Measurements from ENCODE around the gene RNASE8.

The RNASE8 gene

DNA sequence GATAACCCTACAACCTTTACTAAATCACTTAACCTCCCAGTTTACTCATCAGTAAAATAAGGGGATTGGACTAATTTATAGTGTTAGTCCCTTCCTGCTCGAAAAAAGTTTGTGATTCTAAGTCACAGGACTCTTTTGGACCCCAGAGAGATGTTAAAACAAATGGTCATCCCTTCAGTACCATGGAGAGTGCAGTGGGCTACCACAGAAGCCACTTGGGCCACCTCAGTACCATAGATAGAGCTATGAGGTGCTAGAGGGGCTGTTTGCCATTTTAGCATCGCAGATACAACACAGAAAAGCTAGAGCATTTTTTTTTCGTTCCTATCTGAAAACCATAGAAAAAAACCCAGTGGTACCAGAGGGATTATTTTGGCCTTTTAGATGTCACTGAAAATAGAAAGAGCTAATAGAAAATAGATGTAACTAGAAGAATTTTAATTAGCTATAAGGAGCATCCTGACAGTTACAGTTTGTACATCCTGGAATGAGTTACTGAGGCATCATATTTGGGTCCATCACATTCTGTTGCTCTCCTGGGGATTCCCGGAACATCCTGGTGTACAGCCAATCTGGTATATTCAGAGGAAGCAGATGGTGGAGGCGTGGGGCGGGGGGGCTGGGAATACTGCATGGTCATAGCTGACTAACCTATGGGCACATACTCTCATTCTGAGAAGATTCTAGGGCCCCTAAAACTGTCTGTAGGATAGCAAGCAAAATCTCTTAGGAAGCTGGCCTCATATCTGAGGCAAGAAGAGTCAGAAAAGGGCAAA, 38.0 kb downstream of the RNASE8 start:
- H3K4me3 ChIP-seq (ENCODE audit: low read length) = no peak overlapping the region
- DNase-seq (ENCODE audit: low read depth) = no peak
- no peak for TF ChIP-seq CTCF (conservative IDR thresholded peaks at IDR 0.05; ENCODE audit: low read depth, low read length)

DNA sequence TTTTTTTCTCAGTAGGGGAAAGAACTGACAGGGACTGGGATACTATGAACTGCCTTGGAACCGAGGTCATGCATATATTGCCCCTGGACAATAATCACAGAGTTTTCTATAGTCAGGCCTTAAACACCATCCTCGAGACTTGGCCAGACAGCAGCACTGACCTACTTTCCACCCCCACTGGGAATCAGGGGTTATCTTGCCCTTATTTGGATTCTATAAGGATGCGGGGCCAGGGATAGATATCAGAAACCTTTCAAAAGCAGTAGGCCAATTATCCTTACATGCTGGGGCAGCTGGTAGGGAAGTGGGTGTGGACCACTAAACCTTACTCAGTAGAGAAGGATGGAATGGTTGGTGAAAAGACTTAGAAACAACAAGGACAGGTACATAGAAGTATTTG, 38.8 kb downstream of the RNASE8 start:
- DNase-seq (ENCODE audit: low read depth) = no peak
- H3K4me3 ChIP-seq (ENCODE audit: low read length) = no peak overlapping the region
- TF ChIP-seq CTCF (conservative IDR thresholded peaks at IDR 0.05; ENCODE audit: low read depth, low read length) = no peak

GRCh38 chr14:21096978-21097635, 39.5 kb downstream of the RNASE8 start:
- TF ChIP-seq CTCF (conservative IDR thresholded peaks at IDR 0.05; ENCODE audit: low read depth, low read length) = no peak
- no peak for DNase-seq (ENCODE audit: low read depth)

GRCh38 chr14:21097636-21098075, 40.0 kb downstream of the RNASE8 start:
- DNase-seq (ENCODE audit: low read depth) = no peak
- H3K4me3 ChIP-seq (ENCODE audit: low read length) = peak overlapping the region; percentile 54
- no peak for TF ChIP-seq CTCF (conservative IDR thresholded peaks at IDR 0.05; ENCODE audit: low read depth, low read length)

More at GRCh38 chr14:21096978-21097635, 39.5 kb downstream of the RNASE8 start:
- peak overlapping the region; percentile 54 for H3K4me3 ChIP-seq (ENCODE audit: low read length)

- H3K4me3 ChIP-seq (ENCODE audit: low read length) = peak within 1 kb of the TSS; percentile 87
- TF ChIP-seq CTCF (conservative IDR thresholded peaks at IDR 0.05; ENCODE audit: low read depth, low read length) = no peak
- DNase-seq (ENCODE audit: low read depth) = no peak
Measured at GRCh38 chr14:21098076-21098891, 40.7 kb downstream of the RNASE8 start, which contains the start of gene ZNF219. Gene ZNF219, minus strand, starts transcription at chr14:21098655. Its CDS starts 5,064 bp downstream, at chr14:21093591.

DNA sequence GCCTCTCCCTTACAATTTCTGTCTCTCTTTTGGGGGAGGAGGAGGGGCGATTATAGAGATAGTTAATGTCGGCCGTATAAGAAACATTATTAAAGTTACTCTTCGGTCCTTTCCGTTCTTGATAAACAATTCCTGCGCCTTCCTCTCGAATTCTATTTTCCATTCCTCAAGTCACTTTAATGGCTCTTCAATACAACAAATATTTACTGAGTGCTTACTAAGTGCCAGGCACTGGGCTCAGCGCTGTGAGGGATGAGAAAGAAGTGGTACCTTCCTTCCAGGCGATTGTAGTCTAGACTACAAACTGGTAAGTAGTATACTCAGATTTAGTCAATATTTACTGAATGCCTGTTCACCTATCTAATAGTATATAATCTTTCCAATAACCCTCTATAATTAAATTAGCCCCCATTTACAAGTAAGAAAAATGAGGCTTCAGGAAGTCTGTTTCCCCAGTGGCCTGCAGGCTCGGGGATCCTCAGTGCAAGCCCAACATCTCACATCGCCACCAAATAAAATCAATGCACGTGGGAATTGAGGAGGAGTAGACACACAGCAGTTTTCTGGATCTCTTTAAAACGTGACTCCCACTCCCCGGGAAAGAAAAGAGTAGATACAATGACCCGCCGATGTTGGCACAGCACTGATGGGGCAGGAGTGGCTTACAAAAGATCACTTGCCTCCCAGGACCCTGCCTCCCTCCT, 41.4 kb downstream of the RNASE8 start:
- H3K4me3 ChIP-seq (ENCODE audit: low read length) = peak overlapping the region; percentile 87
- DNase-seq (ENCODE audit: low read depth) = no peak
- no peak for TF ChIP-seq CTCF (conservative IDR thresholded peaks at IDR 0.05; ENCODE audit: low read depth, low read length)
